ENCODE results near the gene MECP2.

DNA sequence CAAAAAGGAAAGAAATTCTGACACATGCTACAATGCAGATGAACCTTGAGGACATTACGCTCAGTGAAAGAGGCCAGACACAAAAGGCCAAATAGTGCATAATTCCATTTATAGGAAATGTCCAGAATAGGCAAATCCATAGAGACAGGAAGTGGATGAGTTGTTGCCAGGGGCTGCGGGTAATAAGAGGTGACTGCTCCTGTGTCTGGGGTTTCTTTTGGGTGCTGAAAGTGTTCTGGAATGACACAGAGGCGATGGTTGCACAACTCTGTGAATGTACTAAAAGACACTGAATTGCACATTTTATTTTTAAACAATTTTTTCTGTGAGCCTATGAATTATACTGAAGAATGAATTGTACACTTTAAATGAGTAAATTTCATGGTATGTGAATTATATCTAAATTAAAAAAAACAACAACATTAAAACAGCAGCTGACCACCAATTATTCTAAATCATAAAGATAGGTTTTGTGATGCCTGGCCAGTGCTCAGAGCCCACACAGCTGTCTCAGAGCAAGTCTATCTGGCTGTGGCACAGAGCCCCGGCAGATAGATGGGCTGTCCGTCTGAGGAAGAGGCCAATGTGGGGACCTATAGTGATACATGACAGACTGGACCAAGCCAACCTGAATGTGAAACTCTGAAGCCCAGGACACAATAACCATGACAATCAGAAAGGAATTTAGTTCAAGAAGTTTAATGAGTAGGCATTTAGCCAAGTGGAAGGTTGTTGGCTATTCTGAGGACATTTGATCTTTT is 54.3 kb downstream of the MECP2 start:
- no peak for TF ChIP-seq EZH2 (IDR thresholded peaks at IDR 0.05)
- TF ChIP-seq POLR2AphosphoS5 (IDR thresholded peaks at IDR 0.05; ENCODE audit: borderline replicate concordance, low read depth, low read length), result no peak

Data from SK-N-MC (cell line).